HCT116 (cell line): Measurements from ENCODE around the gene FBXL16.

ENCODE experiments used
- EGR1 ChIP-seq: IDR thresholded peaks from 2 replicates; pipeline ENCODE4 v1.6.1; 2012; ENCODE audit warnings: low read depth
- ELF1 ChIP-seq: IDR thresholded peaks from 2 replicates; pipeline ENCODE4 v1.6.1; 2012; ENCODE audit warnings: low read depth, borderline replicate concordance
- EZH2 ChIP-seq: fragments of 200-600 bp; sonication (generic); IDR thresholded peaks from 2 replicates; pipeline ENCODE4 v1.6.1; 2017; ENCODE audit warnings: antibody characterized with exemption, mixed run types
- EZH2phosphoT487 ChIP-seq: fragments of 200-600 bp; IDR thresholded peaks from 2 replicates; pipeline ENCODE4 v1.6.1; 2018; ENCODE audit warnings: antibody characterized with exemption, borderline replicate concordance
- POLR2A ChIP-seq: IDR thresholded peaks from 2 replicates; pipeline ENCODE4 v1.7.0; 2011; ENCODE audit warnings: borderline replicate concordance; ENCODE audit not compliant: insufficient read depth, insufficient read length; ENCODE audit errors: extremely low read depth
- RAD21 ChIP-seq: IDR thresholded peaks from 2 replicates; pipeline ENCODE4 v1.6.1; 2012; ENCODE audit warnings: low read depth, mild to moderate bottlenecking
- SIN3A ChIP-seq: IDR thresholded peaks from 2 replicates; pipeline ENCODE4 v1.6.1; 2012; ENCODE audit warnings: low read depth
- SP1 ChIP-seq: IDR thresholded peaks from 2 replicates; pipeline ENCODE4 v1.6.1; 2012; ENCODE audit warnings: low read depth
- TF ChIP-seq, protein P1 (sequence below), 3 experiments: fragments of 200-600 bp in 1 of 3; sonication (generic) in 1 of 3; IDR thresholded peaks in 2 of 3; conservative IDR thresholded peaks in 1 of 3; 2 replicates each; pipeline ENCODE4 v1.5.1; 2012 to 2017; ENCODE audit warnings: low read depth in 2 of 3, low read length in 2 of 3, antibody characterized with exemption in 1 of 3, borderline replicate concordance in 1 of 3, control low read depth in 1 of 3, mild to moderate bottlenecking in 1 of 3, mixed read lengths in 1 of 3, mixed run types in 1 of 3, moderate library complexity in 1 of 3; ENCODE audit not compliant: insufficient read depth in 1 of 3
- TF ChIP-seq, protein P2 (sequence below): IDR thresholded peaks from 2 replicates; pipeline ENCODE4 v1.6.1; 2012; ENCODE audit warnings: low read depth

DNA sequence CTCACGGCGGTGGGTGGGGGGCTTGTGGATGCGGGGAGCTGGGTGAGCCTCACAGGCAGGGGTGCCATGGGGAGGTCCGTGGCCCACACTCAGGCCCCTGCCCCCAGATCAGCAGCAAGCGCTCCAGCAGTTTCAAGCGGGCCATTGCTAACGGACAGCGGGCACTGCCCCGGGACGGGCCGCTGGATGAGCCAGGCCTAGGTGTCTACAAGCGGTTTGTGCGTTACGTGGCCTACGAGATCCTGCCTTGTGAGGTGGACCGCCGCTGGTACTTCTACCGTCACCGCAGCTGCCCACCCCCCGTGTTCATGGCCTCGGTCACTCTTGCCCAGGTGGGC lies 29.1 kb downstream of the FBXL16 start:
- TF ChIP-seq, protein P1, sequence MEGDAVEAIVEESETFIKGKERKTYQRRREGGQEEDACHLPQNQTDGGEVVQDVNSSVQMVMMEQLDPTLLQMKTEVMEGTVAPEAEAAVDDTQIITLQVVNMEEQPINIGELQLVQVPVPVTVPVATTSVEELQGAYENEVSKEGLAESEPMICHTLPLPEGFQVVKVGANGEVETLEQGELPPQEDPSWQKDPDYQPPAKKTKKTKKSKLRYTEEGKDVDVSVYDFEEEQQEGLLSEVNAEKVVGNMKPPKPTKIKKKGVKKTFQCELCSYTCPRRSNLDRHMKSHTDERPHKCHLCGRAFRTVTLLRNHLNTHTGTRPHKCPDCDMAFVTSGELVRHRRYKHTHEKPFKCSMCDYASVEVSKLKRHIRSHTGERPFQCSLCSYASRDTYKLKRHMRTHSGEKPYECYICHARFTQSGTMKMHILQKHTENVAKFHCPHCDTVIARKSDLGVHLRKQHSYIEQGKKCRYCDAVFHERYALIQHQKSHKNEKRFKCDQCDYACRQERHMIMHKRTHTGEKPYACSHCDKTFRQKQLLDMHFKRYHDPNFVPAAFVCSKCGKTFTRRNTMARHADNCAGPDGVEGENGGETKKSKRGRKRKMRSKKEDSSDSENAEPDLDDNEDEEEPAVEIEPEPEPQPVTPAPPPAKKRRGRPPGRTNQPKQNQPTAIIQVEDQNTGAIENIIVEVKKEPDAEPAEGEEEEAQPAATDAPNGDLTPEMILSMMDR (IDR thresholded peaks at IDR 0.05 in 2 of 3, conservative IDR thresholded peaks at IDR 0.05 in 1 of 3; ENCODE audit: borderline replicate concordance in 1 of 3, insufficient read depth in 1 of 3, low read depth in 2 of 3, low read length in 2 of 3) = no peak
- TF ChIP-seq EGR1 (no peak), EZH2 (no peak), ELF1 (no peak), POLR2A (no peak), RAD21 (no peak), SP1 (no peak), SIN3A (no peak), EZH2phosphoT487 (no peak)
- TF ChIP-seq, protein P2, sequence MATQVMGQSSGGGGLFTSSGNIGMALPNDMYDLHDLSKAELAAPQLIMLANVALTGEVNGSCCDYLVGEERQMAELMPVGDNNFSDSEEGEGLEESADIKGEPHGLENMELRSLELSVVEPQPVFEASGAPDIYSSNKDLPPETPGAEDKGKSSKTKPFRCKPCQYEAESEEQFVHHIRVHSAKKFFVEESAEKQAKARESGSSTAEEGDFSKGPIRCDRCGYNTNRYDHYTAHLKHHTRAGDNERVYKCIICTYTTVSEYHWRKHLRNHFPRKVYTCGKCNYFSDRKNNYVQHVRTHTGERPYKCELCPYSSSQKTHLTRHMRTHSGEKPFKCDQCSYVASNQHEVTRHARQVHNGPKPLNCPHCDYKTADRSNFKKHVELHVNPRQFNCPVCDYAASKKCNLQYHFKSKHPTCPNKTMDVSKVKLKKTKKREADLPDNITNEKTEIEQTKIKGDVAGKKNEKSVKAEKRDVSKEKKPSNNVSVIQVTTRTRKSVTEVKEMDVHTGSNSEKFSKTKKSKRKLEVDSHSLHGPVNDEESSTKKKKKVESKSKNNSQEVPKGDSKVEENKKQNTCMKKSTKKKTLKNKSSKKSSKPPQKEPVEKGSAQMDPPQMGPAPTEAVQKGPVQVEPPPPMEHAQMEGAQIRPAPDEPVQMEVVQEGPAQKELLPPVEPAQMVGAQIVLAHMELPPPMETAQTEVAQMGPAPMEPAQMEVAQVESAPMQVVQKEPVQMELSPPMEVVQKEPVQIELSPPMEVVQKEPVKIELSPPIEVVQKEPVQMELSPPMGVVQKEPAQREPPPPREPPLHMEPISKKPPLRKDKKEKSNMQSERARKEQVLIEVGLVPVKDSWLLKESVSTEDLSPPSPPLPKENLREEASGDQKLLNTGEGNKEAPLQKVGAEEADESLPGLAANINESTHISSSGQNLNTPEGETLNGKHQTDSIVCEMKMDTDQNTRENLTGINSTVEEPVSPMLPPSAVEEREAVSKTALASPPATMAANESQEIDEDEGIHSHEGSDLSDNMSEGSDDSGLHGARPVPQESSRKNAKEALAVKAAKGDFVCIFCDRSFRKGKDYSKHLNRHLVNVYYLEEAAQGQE = no peak
